Motor neuron (in vitro differentiated cells): ENCODE data around the gene AP1M1. TPM values are rescaled to one million over a fixed set of nuclear protein-coding genes. Genes with fewer than 3 reads are reported as not detected.

Source experiments
- ATAC-seq, 8 experiments: fragments of 200-7000 bp; cut with Tn5 transposase; replicated peaks in 6 of 8; 2 replicates each; pipeline ENCODE4 v1.8.0; 2021; ENCODE audit warnings: mild to moderate bottlenecking in 8 of 8, moderate library complexity in 8 of 8
- H3K27ac ChIP-seq, 2 donors: fragments of 250-450 bp; sonication (Bioruptor Pico); 2 replicates each; pipeline ENCODE4 v1.9.0; 2021; ENCODE audit warnings: antibody characterized with exemption in 2 of 2, mild to moderate bottlenecking in 2 of 2, moderate library complexity in 1 of 2
- H3K4me1 ChIP-seq, 2 donors: fragments of 250-450 bp; sonication (Bioruptor Pico); replicated peaks in 1 of 2; 2 replicates each; pipeline ENCODE4 v1.6.1; 2021; ENCODE audit warnings: antibody characterized with exemption in 2 of 2, mild to moderate bottlenecking in 2 of 2, moderate library complexity in 1 of 2
- H3K4me3 ChIP-seq, 5 donors: fragments of 250-450 bp; sonication (Bioruptor Pico); 2 replicates each; pipeline ENCODE4 v1.9.0; 2021; ENCODE audit warnings: antibody characterized with exemption in 5 of 5, mild to moderate bottlenecking in 5 of 5, moderate library complexity in 4 of 5
- WGBS, 10 experiments: fragments of 450-650 bp; shearing (Covaris generic); methylation state at CpG; one replicate each; pipeline ENCODE4 v1.0.0; 2022; 5-methylcytosine and 5-hydroxymethylcytosine counted together
- in situ Hi-C, 9 experiments: fragments of 400-800 bp; cut with MboI; loops; one replicate each; pipeline ENCODE4 v1.15.0; 2021; ENCODE audit warnings: low sequenced_read_pairs in 9 of 9, low pct_unique_long_range_greater_than_20kb in 2 of 9; ENCODE audit not compliant: unreplicated experiment in 9 of 9
- total RNA-seq, 8 experiments: library from RNA; unstranded; fragments of 300-600 nt; gene quantifications; 2 replicates each; pipeline versions ENCODE4 v1.2.3 to v1.2.4, GENCODE V29; 2022

Gene AP1M1
- 10 to 100 TPM; 23.4 to 87.8 (median 64.6) TPM for total RNA-seq

- 0 to 2% (median 0%) methylated on average over 2 to 9 of the region's 65 CpGs; no CpG with 5 or more reads in 5 of the 10 experiments for WGBS, 10 experiments
- peak within 1 kb of the TSS; percentile 88 to 89 for H3K27ac ChIP-seq
- in situ Hi-C loops: loop anchor here in 6 of 9 experiments (25.0 kb wide), 4 partner anchors 160 to 785 kb away; partner anchors contain the start of genes AKAP8L (in 1 of the 6), CYP4F3 (in 1 of the 6) and CYP4F8 (in 1 of the 6)
Measured at GRCh38 chr19:16197622-16198369, at the start of gene AP1M1. Gene AP1M1 (plus strand): TSS chr19:16197911. CDS start chr19:16198027, 116 bp downstream.

DNA sequence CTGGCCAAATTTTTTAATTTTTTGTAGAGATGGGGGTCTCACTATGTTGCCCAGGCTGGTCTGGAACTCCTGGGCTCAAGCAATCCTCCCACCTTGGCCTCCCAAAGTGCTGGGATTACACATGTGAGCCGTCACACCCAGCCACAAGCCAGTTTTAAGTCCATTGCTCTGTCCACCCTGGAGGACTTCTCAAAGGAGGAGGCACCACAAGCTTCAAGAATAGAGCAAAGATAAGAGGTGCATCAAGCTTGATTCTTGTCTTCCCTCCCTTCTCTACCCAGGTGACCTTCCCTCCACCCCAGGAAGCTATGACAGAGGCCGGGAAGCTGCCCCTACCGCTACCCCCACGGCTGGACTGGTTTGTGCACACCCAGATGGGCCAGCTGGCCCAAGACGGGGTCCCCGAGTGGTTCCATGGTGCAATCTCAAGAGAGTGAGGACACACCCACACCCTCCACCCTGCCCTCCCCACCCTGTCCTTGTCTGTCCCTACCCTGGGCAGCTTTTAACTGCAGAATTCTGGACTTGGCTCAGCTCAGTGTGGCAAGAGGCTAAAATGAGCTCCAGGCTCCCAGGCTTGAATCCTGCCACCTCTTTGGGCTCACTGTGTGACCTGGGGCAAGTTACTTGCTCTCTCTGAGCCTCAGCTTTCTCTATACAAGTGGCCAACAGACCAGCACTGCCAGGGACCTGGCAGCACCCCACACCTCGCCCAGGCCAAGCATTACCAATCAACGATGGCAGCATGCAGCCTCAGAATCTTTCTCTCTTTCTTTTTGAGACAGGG lies 49.1 kb upstream of the AP1M1 start:
- Histone ChIP-seq H3K27ac (no peak overlapping the region), H3K4me1 (no peaks in the 10 kb centered on the region), H3K4me3 (no peak overlapping the region)
- no peak for ATAC-seq
- in situ Hi-C loops: no loop called here
- 17 to 71% (median 40%) methylated on average over 1 of the region's 8 CpGs; no CpG with 5 or more reads in 7 of the 10 experiments for WGBS, 10 experiments

More at GRCh38 chr19:16197622-16198369, at the start of gene AP1M1:
- Histone ChIP-seq H3K4me3 (peak within 1 kb of the TSS; percentile 57 to 99 (median 81)), H3K4me1 (peaks cover 13 to 14% of the 10 kb centered on the region in 2 donors)
- ATAC-seq: peak; percentile 83 to 94 (median 90)

- Histone ChIP-seq H3K4me1 (no peaks in the 10 kb centered on the region), H3K27ac (no peak overlapping the region), H3K4me3 (no peak overlapping the region)
- peak in 1 of 8 experiments; percentile 34 for ATAC-seq
- 39 to 80% (median 43%) methylated on average over 1 to 6 of the region's 11 CpGs; no CpG with 5 or more reads in 5 of the 10 experiments for WGBS, 10 experiments
- in situ Hi-C loops: loop anchor here in 1 of 9 experiments (25.0 kb wide), 1 partner anchor 516 kb away; the partner anchor contains the start of gene CYP4F3
Measured at GRCh38 chr19:16153582-16154336, 44.0 kb upstream of the AP1M1 start.

- Histone ChIP-seq H3K4me1 (no peaks in the 10 kb centered on the region), H3K27ac (no peak overlapping the region), H3K4me3 (no peak overlapping the region)
- ATAC-seq: no peak
- in situ Hi-C loops: loop anchor here in 1 of 9 experiments (25.0 kb wide), 1 partner anchor 517 kb away; the partner anchor contains the start of gene CYP4F3
- 73 to 100% (median 83%) methylated on average over 1 to 7 of the region's 8 CpGs; no CpG with 5 or more reads in 2 of the 10 experiments for WGBS, 10 experiments
Measured at GRCh38 chr19:16154557-16154956, 43.2 kb upstream of the AP1M1 start.

DNA sequence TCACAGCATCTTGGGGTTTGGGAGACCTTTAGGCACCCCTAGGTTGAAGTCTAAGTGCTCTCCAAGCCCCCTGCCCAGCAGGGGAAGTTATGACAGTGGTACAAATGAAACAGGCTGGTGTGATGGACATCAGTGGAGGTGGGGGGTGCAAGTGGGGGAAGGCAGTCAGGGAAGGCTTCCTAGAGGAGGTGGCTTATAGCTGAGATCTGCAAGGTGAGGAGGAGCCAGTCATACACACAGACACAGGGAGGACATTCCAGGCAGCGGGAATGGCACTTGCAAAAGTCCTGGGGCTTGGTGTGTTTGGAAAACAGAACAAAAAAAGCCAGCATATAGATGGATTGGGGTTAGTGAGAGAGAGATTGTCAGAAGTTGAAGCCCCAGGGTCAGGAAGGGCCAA lies 42.6 kb upstream of the AP1M1 start:
- no peaks in the 10 kb centered on the region for H3K4me1 ChIP-seq
- H3K4me3 ChIP-seq: no peak overlapping the region
- in situ Hi-C loops: loop anchor here in 1 of 9 experiments (25.0 kb wide), 1 partner anchor 518 kb away; the partner anchor contains the start of gene CYP4F3
- ATAC-seq: no peak
- no peak overlapping the region for H3K27ac ChIP-seq
- 29 to 90% (median 49%) methylated on average over 1 of the region's 1 CpG; no CpG with 5 or more reads in 6 of the 10 experiments for WGBS, 10 experiments

DNA sequence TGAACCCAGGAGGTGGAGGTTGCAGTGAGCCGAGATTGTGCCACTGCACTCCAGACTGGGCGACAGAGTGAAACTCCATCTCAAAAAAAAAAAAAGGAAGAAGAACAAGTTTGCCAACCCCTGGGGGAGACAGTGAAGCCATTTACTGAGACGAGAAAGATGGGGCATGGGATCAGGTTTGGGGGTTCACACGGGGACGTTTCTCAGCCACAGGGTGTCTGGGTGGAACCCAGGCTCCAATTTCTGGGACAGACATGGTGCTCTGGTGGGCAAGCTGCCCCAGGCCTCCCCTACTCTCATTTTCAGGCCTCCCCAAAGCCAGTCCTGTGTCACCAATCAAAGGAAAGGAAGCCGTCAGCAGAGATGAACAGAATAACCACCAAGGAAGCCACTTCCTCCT lies 40.8 kb upstream of the AP1M1 start:
- WGBS, 10 experiments: 53 to 100% (median 67%) methylated on average over 1 to 4 of the region's 6 CpGs; no CpG with 5 or more reads in 5 of the 10 experiments
- no peak for ATAC-seq
- no peak overlapping the region for H3K4me3 ChIP-seq
- in situ Hi-C loops: loop anchor here in 1 of 9 experiments (25.0 kb wide), 1 partner anchor 520 kb away; the partner anchor contains the start of gene CYP4F3
- no peaks in the 10 kb centered on the region for H3K4me1 ChIP-seq
- no peak overlapping the region for H3K27ac ChIP-seq

DNA sequence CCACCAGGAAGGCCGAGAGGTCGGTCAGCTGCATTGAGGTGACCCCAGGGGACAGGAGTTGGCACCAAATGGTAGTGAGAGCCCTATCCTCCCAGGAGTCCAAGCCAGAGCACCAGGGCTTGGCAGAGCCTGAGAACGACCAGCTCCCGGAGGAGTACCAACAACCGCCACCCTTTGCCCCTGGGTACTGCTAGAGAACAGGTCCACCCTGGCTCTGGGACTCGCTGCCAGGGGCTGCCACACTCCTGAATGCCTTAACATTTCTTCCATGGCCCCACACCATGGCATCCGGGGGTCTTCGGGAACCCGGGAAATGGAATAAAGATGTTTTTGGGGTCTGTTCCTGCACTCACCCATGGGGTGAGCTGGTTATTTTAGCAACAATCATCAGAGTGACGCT lies 40.1 kb upstream of the AP1M1 start:
- in situ Hi-C loops: loop anchor here in 1 of 9 experiments (25.0 kb wide), 1 partner anchor 520 kb away; the partner anchor contains the start of gene CYP4F3
- ATAC-seq: no peak
- H3K4me3 ChIP-seq: no peak overlapping the region
- H3K27ac ChIP-seq: no peak overlapping the region
- no peaks in the 10 kb centered on the region for H3K4me1 ChIP-seq
- WGBS, 10 experiments: 60 to 100% (median 90%) methylated on average over 1 to 5 of the region's 10 CpGs; no CpG with 5 or more reads in 3 of the 10 experiments

- no peak overlapping the region for H3K27ac ChIP-seq
- 40 to 87% (median 70%) methylated on average over 1 to 3 of the region's 5 CpGs; no CpG with 5 or more reads in 7 of the 10 experiments for WGBS, 10 experiments
- ATAC-seq: no peak
- no peaks in the 10 kb centered on the region for H3K4me1 ChIP-seq
- in situ Hi-C loops: loop anchor here in 1 of 9 experiments (25.0 kb wide), 1 partner anchor 522 kb away; the partner anchor contains the start of gene CYP4F3
- no peak overlapping the region for H3K4me3 ChIP-seq
Measured at GRCh38 chr19:16159655-16160054, 38.1 kb upstream of the AP1M1 start.

DNA sequence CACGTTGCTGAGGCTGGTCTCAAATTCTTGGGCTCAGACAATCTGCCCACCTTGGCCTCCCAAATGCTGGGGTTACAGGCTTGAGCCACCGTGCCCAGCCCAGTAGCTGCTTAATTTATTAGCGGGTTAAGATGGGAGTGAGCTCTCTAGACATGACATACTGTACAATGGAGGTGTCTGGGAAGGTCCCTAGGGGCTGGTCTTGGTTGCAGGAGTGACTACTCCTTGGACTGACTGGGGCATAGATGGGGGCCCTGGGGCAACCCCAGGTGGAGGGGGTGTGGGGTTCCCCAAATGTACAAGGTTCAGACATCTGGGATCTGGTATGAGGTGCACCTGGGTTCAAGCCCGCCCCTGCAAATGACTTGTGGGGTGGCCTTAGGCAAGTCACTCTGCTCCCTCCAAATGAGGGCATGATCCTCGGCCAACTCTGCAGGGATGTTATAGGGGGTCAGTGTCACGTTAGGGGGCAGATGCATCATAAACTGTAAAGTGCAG lies 37.2 kb upstream of the AP1M1 start:
- in situ Hi-C loops: loop anchor here in 1 of 9 experiments (25.0 kb wide), 1 partner anchor 523 kb away; the partner anchor contains the start of gene CYP4F3
- no peak overlapping the region for H3K27ac ChIP-seq
- H3K4me1 ChIP-seq: no peaks in the 10 kb centered on the region
- WGBS, 10 experiments: 0 to 13% methylated on average over 1 to 3 of the region's 6 CpGs; no CpG with 5 or more reads in 8 of the 10 experiments
- ATAC-seq: no peak
- no peak overlapping the region for H3K4me3 ChIP-seq

DNA sequence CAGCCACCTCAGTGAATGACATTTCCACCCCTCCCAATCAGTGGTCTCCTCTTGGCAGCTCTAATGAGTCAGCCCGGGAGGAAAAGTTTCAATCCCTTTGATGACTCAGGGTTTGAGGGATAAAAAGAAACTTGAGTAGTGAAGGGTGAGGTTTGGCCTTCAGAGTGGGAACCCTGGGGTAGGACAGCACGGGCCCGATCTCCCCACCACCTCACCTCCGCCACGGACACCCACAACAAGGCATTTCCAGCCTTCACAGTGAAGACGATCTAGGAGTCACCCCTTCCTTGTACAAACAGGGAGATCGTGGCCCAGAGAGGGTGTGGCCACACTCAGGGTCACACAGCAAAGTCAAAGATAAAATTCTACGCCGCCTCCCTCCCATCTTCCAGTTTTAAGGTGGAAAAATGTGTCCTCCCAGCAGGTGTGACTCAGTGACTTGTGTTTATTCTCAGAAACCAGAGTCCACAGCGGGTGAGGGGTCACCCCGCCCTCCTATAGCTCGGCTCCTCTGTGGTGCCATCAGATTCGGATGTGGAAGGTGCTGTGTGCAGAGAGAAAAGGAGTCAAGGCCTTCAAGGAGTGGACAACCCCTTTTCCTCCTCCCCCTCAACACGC lies 36.7 kb upstream of the AP1M1 start:
- H3K27ac ChIP-seq: no peak overlapping the region
- no peaks in the 10 kb centered on the region for H3K4me1 ChIP-seq
- no peak overlapping the region for H3K4me3 ChIP-seq
- peak in 2 of 8 experiments; percentile 76 to 77 for ATAC-seq
- in situ Hi-C loops: loop anchor here in 1 of 9 experiments (25.0 kb wide), 1 partner anchor 524 kb away; the partner anchor contains the start of gene CYP4F3
- 19 to 80% (median 43%) methylated on average over 1 to 12 of the region's 14 CpGs; no CpG with 5 or more reads in 3 of the 10 experiments for WGBS, 10 experiments

GRCh38 chr19:16161840-16162239 lies 35.9 kb upstream of the AP1M1 start:
- peak in 2 of 8 experiments; percentile 71 to 77 for ATAC-seq
- Histone ChIP-seq H3K4me1 (no peaks in the 10 kb centered on the region), H3K4me3 (no peak overlapping the region), H3K27ac (no peak overlapping the region)
- in situ Hi-C loops: loop anchor here in 1 of 9 experiments (25.0 kb wide), 1 partner anchor 525 kb away; the partner anchor contains the start of gene CYP4F3
- WGBS, 10 experiments: 13 to 93% (median 36%) methylated on average over 1 to 3 of the region's 3 CpGs; no CpG with 5 or more reads in 2 of the 10 experiments
